H1 (cell line): Measurements from ENCODE around the gene DDX23. TPM values are rescaled to one million over a fixed set of nuclear protein-coding genes. Genes with fewer than 3 reads are reported as not detected.

Experiments
- CTCF ChIA-PET: fragments of 300-600 bp; sonication (Branson Sonifier 250); formaldehyde crosslinking; loops from one replicate; lab custom pipeline; 2021; ENCODE audit not compliant: partially characterized antibody; lab: Charles Lee
- POLR2A ChIA-PET: fragments of 300-600 bp; sonication (Branson Sonifier 250); formaldehyde crosslinking; loops from one replicate; lab custom pipeline; 2021; ENCODE audit warnings: inconsistent platforms; ENCODE audit not compliant: partially characterized antibody; lab: Charles Lee
- DNase-seq, 2 experiments: peaks; one replicate each; pipeline versions ENCODE4 v3.0.0 to v3.0.0-alpha.2; 2010 to 2022; ENCODE audit warnings: low spot score in 2 of 2, low read depth in 1 of 2, mixed read lengths in 1 of 2
- FAIRE-seq: peaks from 2 replicates; lab custom pipeline; 2011; peaks lifted over from hg19 to GRCh38; lab: Jason Lieb, UNC
- H2AFZ ChIP-seq: 2 replicates; pipeline ENCODE4 v1.8.1; 2012; ENCODE audit warnings: low read length, inconsistent platforms
- H2AK5ac ChIP-seq: 2 replicates; pipeline ENCODE4 v1.6.1; 2013; ENCODE audit warnings: low read depth, low read length
- H2BK120ac ChIP-seq: replicated peaks from 2 replicates; pipeline ENCODE3; 2013; ENCODE audit warnings: low read depth, low read length, inconsistent platforms
- H2BK12ac ChIP-seq: 2 replicates; pipeline ENCODE4 v1.6.1; 2013; ENCODE audit warnings: low read depth, low read length
- H2BK15ac ChIP-seq: 2 replicates; pipeline ENCODE4 v1.6.1; 2013; ENCODE audit warnings: low read length
- H2BK20ac ChIP-seq: 2 replicates; pipeline ENCODE4 v1.6.1; 2013; ENCODE audit warnings: low read length
- H2BK5ac ChIP-seq: 2 replicates; pipeline ENCODE4 v1.6.1; 2013; ENCODE audit warnings: low read depth, low read length
- H3K14ac ChIP-seq: 2 replicates; pipeline ENCODE4 v1.6.1; 2013; ENCODE audit warnings: inconsistent platforms; ENCODE audit not compliant: insufficient read length
- H3K18ac ChIP-seq: 2 replicates; pipeline ENCODE4 v1.6.1; 2013; ENCODE audit warnings: low read length; ENCODE audit errors: extremely low read depth
- H3K23ac ChIP-seq: 2 replicates; pipeline ENCODE4 v1.6.1; 2013; ENCODE audit warnings: inconsistent platforms; ENCODE audit not compliant: insufficient read length
- H3K23me2 ChIP-seq: 2 replicates; pipeline ENCODE4 v1.6.1; 2013; ENCODE audit warnings: low read depth, low read length
- H3K27ac ChIP-seq: 2 replicates; pipeline ENCODE4 v1.6.1; 2011; ENCODE audit warnings: low read depth, low read length, inconsistent platforms
- H3K27me3 ChIP-seq, 4 experiments: replicated peaks in 1 of 4; 1 replicate in 1 of 4; 2 replicates in 3 of 4; pipeline versions ENCODE4 v1.6.1 to v1.8.1; 2011 to 2013; ENCODE audit warnings: low read length in 3 of 4, mild to moderate bottlenecking in 3 of 4, inconsistent platforms in 2 of 4, mixed read lengths in 2 of 4, moderate library complexity in 1 of 4; ENCODE audit not compliant: control insufficient read depth in 3 of 4, insufficient read depth in 3 of 4; ENCODE audit errors: extremely low read depth in 1 of 4
- H3K36me3 ChIP-seq, 4 experiments: 2 replicates each; pipeline versions ENCODE4 v1.6.1 to v1.8.1; 2011 to 2013; ENCODE audit warnings: mild to moderate bottlenecking in 4 of 4, low read length in 3 of 4, moderate library complexity in 2 of 4, control low read depth in 1 of 4, inconsistent platforms in 1 of 4; ENCODE audit not compliant: insufficient read depth in 4 of 4, control insufficient read depth in 2 of 4
- H3K4ac ChIP-seq: replicated peaks from 2 replicates; pipeline ENCODE3; 2013; ENCODE audit warnings: low read length, low read depth, mixed read lengths, inconsistent platforms; ENCODE audit not compliant: insufficient read length
- H3K4me1 ChIP-seq, 4 experiments: replicated peaks in 1 of 4; 1 replicate in 1 of 4; 2 replicates in 3 of 4; pipeline versions ENCODE4 v1.6.1 to v1.8.1; 2011 to 2013; ENCODE audit warnings: low read length in 3 of 4, inconsistent platforms in 2 of 4, mixed read lengths in 1 of 4; ENCODE audit not compliant: insufficient read depth in 4 of 4, control insufficient read depth in 3 of 4
- H3K4me2 ChIP-seq, 2 experiments: 2 replicates each; pipeline versions ENCODE4 v1.6.1 to v1.8.1; 2011 to 2013; ENCODE audit warnings: low read depth in 2 of 2, low read length in 2 of 2, control low read depth in 1 of 2, inconsistent platforms in 1 of 2, mild to moderate bottlenecking in 1 of 2; ENCODE audit not compliant: insufficient read depth in 1 of 2
- H3K4me3 ChIP-seq, 4 experiments: fragments of 200-600, 300-600 bp in 1 of 4; sonication (generic), shearing (Covaris generic), sonication (Bioruptor Twin) in 1 of 4; 2 replicates each; pipeline versions ENCODE4 v1.5.1 to v1.8.1; 2011 to 2016; ENCODE audit warnings: low read length in 4 of 4, low read depth in 3 of 4, control low read depth in 2 of 4, inconsistent platforms in 2 of 4, mild to moderate bottlenecking in 2 of 4, mixed read lengths in 1 of 4, moderate library complexity in 1 of 4; ENCODE audit not compliant: insufficient read depth in 2 of 4; ENCODE audit errors: extremely low read depth in 1 of 4
- H3K56ac ChIP-seq: replicated peaks from 2 replicates; pipeline ENCODE3; 2013; ENCODE audit warnings: low read depth, mild to moderate bottlenecking, mixed read lengths, low read length, inconsistent platforms; ENCODE audit not compliant: insufficient read length
- H3K79me1 ChIP-seq: 2 replicates; pipeline ENCODE4 v1.6.1; 2013; ENCODE audit warnings: low read depth, low read length, control low read depth
- H3K79me2 ChIP-seq, 2 experiments: 2 replicates each; pipeline versions ENCODE4 v1.6.1 to v1.8.1; 2012 to 2013; ENCODE audit warnings: low read length in 2 of 2, mild to moderate bottlenecking in 2 of 2, inconsistent platforms in 1 of 2; ENCODE audit not compliant: insufficient read depth in 2 of 2, control insufficient read depth in 1 of 2
- H3K9ac ChIP-seq, 4 experiments: replicated peaks in 1 of 4; 1 replicate in 1 of 4; 2 replicates in 3 of 4; pipeline versions ENCODE4 v1.6.1 to v1.8.1; 2011 to 2013; ENCODE audit warnings: low read depth in 3 of 4, low read length in 3 of 4, control low read depth in 2 of 4, mild to moderate bottlenecking in 2 of 4, moderate library complexity in 2 of 4, inconsistent platforms in 1 of 4; ENCODE audit errors: extremely low read depth in 1 of 4
- H3K9me3 ChIP-seq, 2 experiments: 2 replicates each; pipeline versions ENCODE4 v1.6.1 to v1.8.1; 2012 to 2013; ENCODE audit warnings: mild to moderate bottlenecking in 2 of 2, moderate library complexity in 2 of 2, control low read depth in 1 of 2, inconsistent platforms in 1 of 2, low read depth in 1 of 2, low read length in 1 of 2, mixed read lengths in 1 of 2; ENCODE audit not compliant: insufficient read depth in 2 of 2
- H4K20me1 ChIP-seq, 2 experiments: replicated peaks in 1 of 2; 2 replicates each; pipeline versions ENCODE3 to v1.8.1; 2011 to 2013; ENCODE audit warnings: inconsistent platforms in 2 of 2, low read length in 2 of 2, mild to moderate bottlenecking in 1 of 2; ENCODE audit not compliant: insufficient read depth in 2 of 2, control insufficient read depth in 1 of 2
- H4K5ac ChIP-seq: 2 replicates; pipeline ENCODE4 v1.6.1; 2013; ENCODE audit warnings: low read length, low read depth, mixed read lengths, inconsistent platforms; ENCODE audit not compliant: insufficient read length
- H4K8ac ChIP-seq: 2 replicates; pipeline ENCODE4 v1.8.0; 2013; ENCODE audit warnings: mild to moderate bottlenecking, moderate library complexity, low read length, inconsistent platforms; ENCODE audit not compliant: insufficient read depth; ENCODE audit errors: extremely low read depth
- H4K91ac ChIP-seq: replicated peaks from 2 replicates; pipeline ENCODE3; 2013; ENCODE audit warnings: low read length, mixed read lengths, inconsistent platforms; ENCODE audit not compliant: insufficient read length
- BRCA1 ChIP-seq: IDR thresholded peaks from 2 replicates; pipeline ENCODE4 v1.6.1; 2012; ENCODE audit warnings: low read depth, low read length, improper control_type of control experiment
- CHD1 ChIP-seq: IDR thresholded peaks from 2 replicates; pipeline ENCODE4 v1.6.1; 2012; ENCODE audit warnings: low read depth, low read length, improper control_type of control experiment
- CTBP2 ChIP-seq: IDR thresholded peaks from 2 replicates; pipeline ENCODE4 v1.7.0; 2011; ENCODE audit warnings: borderline replicate concordance, mild to moderate bottlenecking, moderate library complexity, mixed read lengths, low read length; ENCODE audit not compliant: insufficient read depth, insufficient read length
- HDAC6 ChIP-seq: IDR thresholded peaks from one replicate; pipeline ENCODE4 v1.7.1; 2012; ENCODE audit warnings: low read depth, mild to moderate bottlenecking, inconsistent platforms, low read length, moderate library complexity
- JUN ChIP-seq: IDR thresholded peaks from 2 replicates; pipeline ENCODE4 v1.6.1; 2011; ENCODE audit warnings: low read depth, mild to moderate bottlenecking, improper control_type of control experiment, low read length
- KDM5A ChIP-seq: fragments of 200-600 bp; IDR thresholded peaks from 2 replicates; pipeline ENCODE4 v1.7.1; 2012; ENCODE audit warnings: mild to moderate bottlenecking, low read length, inconsistent platforms, mixed read lengths
- POU5F1 ChIP-seq: IDR thresholded peaks from 2 replicates; pipeline ENCODE4 v1.6.1; 2011; ENCODE audit warnings: low read depth, mild to moderate bottlenecking, low read length, moderate library complexity
- SP1 ChIP-seq: IDR thresholded peaks from 2 replicates; pipeline ENCODE4 v1.6.1; 2011; ENCODE audit warnings: low read depth, low read length
- TCF12 ChIP-seq: IDR thresholded peaks from 2 replicates; pipeline ENCODE4 v1.6.1; 2011; ENCODE audit warnings: low read depth, mild to moderate bottlenecking, low read length
- TEAD4 ChIP-seq: IDR thresholded peaks from 2 replicates; pipeline ENCODE4 v1.6.1; 2012; ENCODE audit warnings: low read depth, low read length, inconsistent platforms, mixed read lengths
- WGBS, 2 experiments: shearing (Covaris generic) in 1 of 2; methylation state at CpG; one replicate each; pipeline versions ENCODE4 v1.1.6 to v1.1.7; 2013 to 2015; ENCODE audit warnings: low lambda C conversion rate in 2 of 2, mixed read lengths in 2 of 2, inconsistent platforms in 1 of 2, low coverage in 1 of 2, missing lambda C conversion rate in 1 of 2; ENCODE audit not compliant: insufficient replicate concordance in 2 of 2, insufficient coverage in 1 of 2, insufficient read length in 1 of 2; ENCODE audit errors: extremely low coverage in 1 of 2, missing lambda C conversion rate in 1 of 2; 5-methylcytosine and 5-hydroxymethylcytosine counted together
- polyA plus RNA-seq, 7 experiments: library from polyadenylated mRNA; depleted of rRNA in 3 of 7; stranded (reverse) in 5 of 7; unstranded in 2 of 7; fragments of >200 nt in 5 of 7; fragments of 200-250 nt in 2 of 7; gene quantifications; 1 replicate in 5 of 7; 2 replicates in 1 of 7; 4 replicates in 1 of 7; pipeline versions ENCODE4 v1.2.1 to v1.2.3, GENCODE V29; 2011 to 2013; ENCODE audit warnings: missing spikeins in 2 of 7, mixed read lengths in 2 of 7
- total RNA-seq: library from RNA; stranded (reverse); fragmentation: NEBNext Ultra II Directional; extraction: Animal tissue kit (Norgen Biotek cat#: 25700); gene quantifications from 2 replicates; pipeline ENCODE4 v1.2.1, GENCODE V29; 2021
- TF ChIP-seq, protein P1 (sequence below): IDR thresholded peaks from 2 replicates; pipeline ENCODE4 v1.6.1; 2011; ENCODE audit warnings: low read length, improper control_type of control experiment

Gene DDX23
- total and polyA plus RNA-seq, 2 of the 8 experiments (the other 6 are each of a cell fraction or from before 2014, with no cell fraction given), result 43.5 to 107 TPM

DNA sequence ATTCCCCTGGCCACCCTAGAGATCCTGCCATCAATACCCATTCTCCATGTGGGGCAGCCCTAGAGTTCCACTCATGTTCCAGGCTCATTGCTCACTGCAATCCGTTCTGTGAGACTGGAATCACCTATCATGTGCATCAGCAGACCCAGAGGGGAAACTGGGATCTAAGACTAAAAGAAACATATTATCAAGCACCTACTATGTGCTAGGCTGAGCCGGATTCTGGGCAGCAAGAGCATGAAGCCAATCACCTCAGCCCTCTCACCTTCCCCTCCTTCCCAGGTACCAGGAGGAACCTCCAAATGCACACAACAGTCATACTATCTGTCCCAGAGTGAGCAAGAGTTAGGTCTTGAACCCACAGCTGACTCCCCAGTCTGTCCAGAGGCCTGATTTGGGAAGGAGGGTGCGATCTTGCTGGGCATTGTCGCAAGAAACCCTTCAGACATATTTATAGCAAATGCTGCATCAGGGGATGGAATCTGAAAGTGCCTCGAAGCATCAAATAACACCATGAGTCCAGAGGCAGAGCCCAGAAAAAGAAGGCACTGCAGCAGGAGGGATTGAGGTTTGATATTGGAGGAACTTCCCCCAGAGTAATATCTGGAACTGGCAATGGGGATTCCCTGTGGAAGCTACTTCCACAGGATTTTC lies 40.4 kb downstream of the DDX23 start:
- peak overlapping the region; percentile 35; the same call in 1 of the 2 replicates for H2BK20ac ChIP-seq
- H3K4me1 ChIP-seq, result peaks cover 0 to 14% (median 7%) of the 10 kb centered on the region in 4 experiments; a peak in 6 of 7 replicates
- H3K79me1 ChIP-seq, result no peaks in the 10 kb centered on the region
- H3K18ac ChIP-seq, result no peak overlapping the region
- no peak overlapping the region for H3K14ac ChIP-seq
- H3K56ac ChIP-seq, result no peak overlapping the region
- H3K23me2 ChIP-seq, result peaks cover 21% of the 10 kb centered on the region; the same call in 1 of the 2 replicates
- no peaks in the 10 kb centered on the region for H3K9me3 ChIP-seq
- no peak overlapping the region for H2BK5ac ChIP-seq
- H3K4ac ChIP-seq, result no peak overlapping the region
- peak overlapping the region in 1 of 2 experiments; percentile 2; a peak in 1 of 4 replicates for H3K4me2 ChIP-seq
- H2AK5ac ChIP-seq, result 0 out of 2 replicates have a peak overlapping the region, but pooled peaks have one; percentile 3
- no peak overlapping the region for H3K23ac ChIP-seq
- peak overlapping the region; percentile 30; the same call in 1 of the 2 replicates for H2BK12ac ChIP-seq
- H4K5ac ChIP-seq, result no peak overlapping the region
- H2BK15ac ChIP-seq, result 0 out of 2 replicates have a peak overlapping the region, but pooled peaks have one; percentile 54
- no peak overlapping the region for H3K9ac ChIP-seq
- FAIRE-seq (no peak), DNase-seq (no peak)
- H3K79me2 ChIP-seq, result no peaks in the 10 kb centered on the region
- 0 out of 2 replicates have a peak overlapping the region, but pooled peaks have one; percentile 5 for H3K27ac ChIP-seq
- no peak overlapping the region for H2AFZ ChIP-seq
- no peak overlapping the region for H3K4me3 ChIP-seq
- CTCF ChIA-PET, result interaction anchor here (0.7 to 12.1 kb wide), 13 partner anchors 9 to 1259 kb away, joined by 3 to 121 read pairs (median 3); partner anchors contain the start of genes ADCY6 and WNT10B
- H2BK120ac ChIP-seq, result no peak overlapping the region
- POLR2A ChIA-PET, result interaction anchor here (0.7 to 2.5 kb wide), 6 partner anchors 11 to 96 kb away, joined by 3 to 17 read pairs (median 4); partner anchors contain the start of genes ADCY6, CCNT1 and RND1
- no peak overlapping the region for H4K91ac ChIP-seq
- no peaks in the 10 kb centered on the region for H3K36me3 ChIP-seq
- 91% methylated on average over 5 of the region's 5 CpGs; no CpG with 5 or more reads in 1 of the 2 experiments for WGBS, 2 experiments
- peaks cover 0 to 3% of the 10 kb centered on the region in 2 experiments for H4K20me1 ChIP-seq
- no peak overlapping the region for H4K8ac ChIP-seq
- H3K27me3 ChIP-seq, result peaks cover 2 to 29% (median 20%) of the 10 kb centered on the region in 4 experiments
- TF ChIP-seq JUN (no peak), POU5F1 (no peak), HDAC6 (no peak), CTBP2 (no peak), BRCA1 (no peak), TEAD4 (no peak), TCF12 (no peak), SP1 (no peak), KDM5A (no peak), CHD1 (no peak)
- TF ChIP-seq, protein P1, sequence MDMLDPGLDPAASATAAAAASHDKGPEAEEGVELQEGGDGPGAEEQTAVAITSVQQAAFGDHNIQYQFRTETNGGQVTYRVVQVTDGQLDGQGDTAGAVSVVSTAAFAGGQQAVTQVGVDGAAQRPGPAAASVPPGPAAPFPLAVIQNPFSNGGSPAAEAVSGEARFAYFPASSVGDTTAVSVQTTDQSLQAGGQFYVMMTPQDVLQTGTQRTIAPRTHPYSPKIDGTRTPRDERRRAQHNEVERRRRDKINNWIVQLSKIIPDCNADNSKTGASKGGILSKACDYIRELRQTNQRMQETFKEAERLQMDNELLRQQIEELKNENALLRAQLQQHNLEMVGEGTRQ, result no peak
